ENCODE data around the gene HSD17B3. TPM values are rescaled to one million over a fixed set of nuclear protein-coding genes. Genes with fewer than 3 reads are reported as not detected.
"Not testable (repeated sequence)": the region's sequence is repeated elsewhere in the genome, so short reads cannot be mapped to it uniquely, and the experiment has no call there.

The HSD17B3 gene
- polyA plus RNA-seq, 3 donors = 0.73 to 1.7 TPM; not detected in 1

- WGBS, 3 donors = 67 to 80% (median 71%) methylated on average over 6 of the region's 6 CpGs
- no peak overlapping the region for H3K27ac ChIP-seq (ENCODE audit: low read depth, low read length)
Measured at GRCh38 chr9:96318921-96319565, 17.1 kb upstream of the HSD17B3 start.

GRCh38 chr9:96317335-96317980 is 15.5 kb upstream of the HSD17B3 start:
- 50 to 63% (median 56%) methylated on average over 8 to 9 of the region's 9 CpGs for WGBS, 3 donors
- no peak overlapping the region for H3K27ac ChIP-seq (ENCODE audit: low read depth, low read length)

- 92 to 95% (median 93%) methylated on average over 7 of the region's 7 CpGs for WGBS, 3 donors
- H3K27ac ChIP-seq (ENCODE audit: low read depth, low read length) = no peak overlapping the region
Measured at GRCh38 chr9:96309850-96310249, 7.9 kb upstream of the HSD17B3 start.

- 91 to 98% (median 94%) methylated on average over 6 of the region's 6 CpGs for WGBS, 3 donors
- H3K27ac ChIP-seq (ENCODE audit: low read depth, low read length) = not testable (repeated sequence)
Measured at GRCh38 chr9:96306958-96307357, 5.0 kb upstream of the HSD17B3 start.

GRCh38 chr9:96305171-96305570 is 3.2 kb upstream of the HSD17B3 start:
- no peak overlapping the region for H3K27ac ChIP-seq (ENCODE audit: low read depth, low read length)
- WGBS, 3 donors = 52 to 84% (median 55%) methylated on average over 4 of the region's 4 CpGs

GRCh38 chr9:96304230-96304629 is 2.3 kb upstream of the HSD17B3 start:
- H3K27ac ChIP-seq (ENCODE audit: low read depth, low read length) = no peak overlapping the region

- 77 to 78% (median 78%) methylated on average over 4 of the region's 4 CpGs for WGBS, 3 donors
- no peak overlapping the region for H3K27ac ChIP-seq (ENCODE audit: low read depth, low read length)
Measured at GRCh38 chr9:96299823-96300222, 2.2 kb downstream of the HSD17B3 start.

- 84 to 91% (median 91%) methylated on average over 3 of the region's 3 CpGs for WGBS, 3 donors
- H3K27ac ChIP-seq (ENCODE audit: low read depth, low read length) = no peak overlapping the region
Measured at GRCh38 chr9:96294159-96294545, 7.8 kb downstream of the HSD17B3 start.

- WGBS, 3 donors = 50 to 74% (median 62%) methylated on average over 3 of the region's 3 CpGs
- no peak overlapping the region for H3K27ac ChIP-seq (ENCODE audit: low read depth, low read length)
Measured at GRCh38 chr9:96293498-96294158, 8.3 kb downstream of the HSD17B3 start.

GRCh38 chr9:96289392-96289791 is 12.6 kb downstream of the HSD17B3 start:
- 89 to 92% (median 90%) methylated on average over 2 of the region's 2 CpGs for WGBS, 3 donors
- no peak overlapping the region for H3K27ac ChIP-seq (ENCODE audit: low read depth, low read length)

GRCh38 chr9:96281641-96282040 is 20.3 kb downstream of the HSD17B3 start:
- WGBS, 3 donors = 81 to 88% (median 83%) methylated on average over 6 of the region's 6 CpGs
- no peak overlapping the region for H3K27ac ChIP-seq (ENCODE audit: low read depth, low read length)

GRCh38 chr9:96279932-96280331 is 22.0 kb downstream of the HSD17B3 start:
- 64 to 92% (median 92%) methylated on average over 8 of the region's 8 CpGs for WGBS, 3 donors
- no peak overlapping the region for H3K27ac ChIP-seq (ENCODE audit: low read depth, low read length)

GRCh38 chr9:96274939-96275338 is 27.0 kb downstream of the HSD17B3 start:
- 63 to 75% (median 69%) methylated on average over 2 of the region's 2 CpGs for WGBS, 3 donors
- no peak overlapping the region for H3K27ac ChIP-seq (ENCODE audit: low read depth, low read length)

- H3K27ac ChIP-seq (ENCODE audit: low read depth, low read length) = no peak overlapping the region
- WGBS, 3 donors = 68 to 90% (median 86%) methylated on average over 1 of the region's 1 CpG
Measured at GRCh38 chr9:96270236-96270744, 31.7 kb downstream of the HSD17B3 start.

- no peak overlapping the region for H3K27ac ChIP-seq (ENCODE audit: low read depth, low read length)
- 85 to 94% (median 93%) methylated on average over 4 of the region's 4 CpGs for WGBS, 3 donors
Measured at GRCh38 chr9:96258967-96259366, 43.0 kb downstream of the HSD17B3 start.

GRCh38 chr9:96256800-96257199 is 45.2 kb downstream of the HSD17B3 start:
- H3K27ac ChIP-seq (ENCODE audit: low read depth, low read length) = no peak overlapping the region
- 32 to 60% (median 43%) methylated on average over 9 of the region's 9 CpGs for WGBS, 3 donors

- H3K27ac ChIP-seq (ENCODE audit: low read depth, low read length) = no peak overlapping the region
- WGBS, 3 donors = 81 to 88% (median 82%) methylated on average over 18 of the region's 18 CpGs
Measured at GRCh38 chr9:96255698-96256097, 46.3 kb downstream of the HSD17B3 start.

- no peak overlapping the region for H3K27ac ChIP-seq (ENCODE audit: low read depth, low read length)
- 65 to 73% (median 69%) methylated on average over 11 of the region's 11 CpGs for WGBS, 3 donors
Measured at GRCh38 chr9:96253059-96253696, 48.8 kb downstream of the HSD17B3 start.

GRCh38 chr9:96251451-96251850 is 50.5 kb downstream of the HSD17B3 start:
- H3K27ac ChIP-seq (ENCODE audit: low read depth, low read length) = no peak overlapping the region
- WGBS, 3 donors = 89 to 98% (median 96%) methylated on average over 4 of the region's 4 CpGs
